Central memory CD4-positive, alpha-beta T cell (primary cell): ENCODE results near the gene SHTN1.

Experiments used
- DNase-seq: peaks from one replicate; pipeline ENCODE4 v3.0.0; 2022
- total RNA-seq, 3 experiments: gene quantifications; one replicate each; lab custom pipeline; 2026; lab: John Stamatoyannopoulos, UW

The SHTN1 gene
- 0.39 to 1.7 (median 1.2) reads per million in 3 experiments for total RNA-seq

GRCh38 chr10:117005026-117005526, at the start of gene SHTN1:
TSS of gene SHTN1 (minus strand) at chr10:117005187. CDS start at chr10:117005079, 108 bp downstream.
- DNase-seq, result peak; percentile 14

- DNase-seq, result no peak
Observed at GRCh38 chr10:117053482-117053881, 48.5 kb upstream of the SHTN1 start.

- DNase-seq, result no peak
Observed at GRCh38 chr10:117047947-117048346, 43.0 kb upstream of the SHTN1 start.

- no peak for DNase-seq
Observed at GRCh38 chr10:117016266-117016665, 11.3 kb upstream of the SHTN1 start.

- DNase-seq, result no peak
Observed at GRCh38 chr10:117014835-117015234, 9.8 kb upstream of the SHTN1 start.

GRCh38 chr10:117007080-117007479, 2.1 kb upstream of the SHTN1 start:
- DNase-seq, result no peak

GRCh38 chr10:117005527-117006055, 604 bp upstream of the SHTN1 start:
- no peak for DNase-seq

GRCh38 chr10:117004227-117005025, 561 bp downstream of the SHTN1 start:
- DNase-seq, result no peak

- no peak for DNase-seq
Observed at GRCh38 chr10:117003336-117003735, 1.7 kb downstream of the SHTN1 start.

- no peak for DNase-seq
Observed at GRCh38 chr10:117002206-117002605, 2.8 kb downstream of the SHTN1 start.

- DNase-seq, result no peak
Observed at GRCh38 chr10:117001144-117001543, 3.8 kb downstream of the SHTN1 start.

- DNase-seq, result no peak
Observed at GRCh38 chr10:117000580-117000979, 4.4 kb downstream of the SHTN1 start.

- DNase-seq, result no peak
Observed at GRCh38 chr10:116998172-116998571, 6.8 kb downstream of the SHTN1 start.

- DNase-seq, result no peak
Observed at GRCh38 chr10:116997015-116997414, 8.0 kb downstream of the SHTN1 start.

GRCh38 chr10:116995648-116996047, 9.3 kb downstream of the SHTN1 start:
- DNase-seq, result no peak

- no peak for DNase-seq
Observed at GRCh38 chr10:116994113-116994890, 10.7 kb downstream of the SHTN1 start.

GRCh38 chr10:116993610-116994009, 11.4 kb downstream of the SHTN1 start:
- no peak for DNase-seq

- no peak for DNase-seq
Observed at GRCh38 chr10:116992183-116992582, 12.8 kb downstream of the SHTN1 start.

- no peak for DNase-seq
Observed at GRCh38 chr10:116990276-116990800, 14.6 kb downstream of the SHTN1 start.

- no peak for DNase-seq
Observed at GRCh38 chr10:116989439-116989838, 15.5 kb downstream of the SHTN1 start.

- DNase-seq, result no peak
Observed at GRCh38 chr10:116988311-116988710, 16.7 kb downstream of the SHTN1 start.

- DNase-seq, result no peak
Observed at GRCh38 chr10:116985611-116986010, 19.4 kb downstream of the SHTN1 start.
